Panc1 (cell line): ENCODE measurements around the gene DSCAM. TPM values are rescaled to one million over a fixed set of nuclear protein-coding genes. Genes with fewer than 3 reads are reported as not detected.

Source experiments
- ATAC-seq: fragments of 200-7000 bp; cut with Tn5 transposase; 2 replicates; pipeline ENCODE4 v1.9.1; 2020; ENCODE audit warnings: mild to moderate bottlenecking, moderate library complexity
- BruUV-seq: library from RNA; stranded (reverse); fragments of 400-500 nt; replicated peaks from 2 replicates; lab custom pipeline; 2021; lab: Mats Ljungman, UMichigan
- CTCF ChIA-PET: fragments of 300-600 bp; sonication (Branson Sonifier 250); formaldehyde crosslinking; loops from one replicate; lab custom pipeline; 2022; ENCODE audit warnings: antibody characterized with exemption; lab: Charles Lee
- POLR2A ChIA-PET: fragments of 300-600 bp; sonication (Branson Sonifier 250); formaldehyde crosslinking; loops from one replicate; lab custom pipeline; 2022; ENCODE audit warnings: antibody characterized with exemption; lab: Charles Lee
- DNase-seq: peaks from one replicate; pipeline ENCODE4 v3.0.0-alpha.2; 2010; ENCODE audit warnings: low read depth, low spot score
- H3K27ac ChIP-seq: 2 replicates; pipeline ENCODE4 v1.5.1; 2011; ENCODE audit warnings: mild to moderate bottlenecking, low read length, inconsistent platforms
- H3K27me3 ChIP-seq: fragments of 200-500 bp; sonication (Bioruptor generic); 2 replicates; pipeline ENCODE4 v1.6.0; 2014; ENCODE audit warnings: low read length, inconsistent platforms; ENCODE audit not compliant: control insufficient read depth, insufficient read depth
- H3K36me3 ChIP-seq: fragments of 200-500 bp; sonication (Bioruptor generic); 2 replicates; pipeline ENCODE4 v1.5.1; 2014; ENCODE audit warnings: inconsistent platforms, mild to moderate bottlenecking, low read length, moderate library complexity; ENCODE audit not compliant: control insufficient read depth, insufficient read depth
- H3K4me1 ChIP-seq: 2 replicates; pipeline ENCODE4 v1.5.1; 2011; ENCODE audit warnings: inconsistent platforms, mild to moderate bottlenecking, low read length, moderate library complexity; ENCODE audit not compliant: control insufficient read depth, insufficient read depth
- H3K4me3 ChIP-seq, 2 experiments: 2 replicates each; pipeline ENCODE4 v1.5.1; 2011 to 2012; ENCODE audit warnings: low read depth in 2 of 2, low read length in 2 of 2, mild to moderate bottlenecking in 2 of 2, inconsistent platforms in 1 of 2, moderate library complexity in 1 of 2
- H3K9me3 ChIP-seq: fragments of 200-500 bp; sonication (Bioruptor generic); 2 replicates; pipeline ENCODE4 v1.5.1; 2014; ENCODE audit warnings: low read depth, mild to moderate bottlenecking, inconsistent platforms, low read length, moderate library complexity; ENCODE audit not compliant: control insufficient read depth, insufficient read depth
- CTCF ChIP-seq: fragments of 450-650 bp; IDR thresholded peaks from 2 replicates; pipeline ENCODE4 v1.5.1; 2017; ENCODE audit warnings: mild to moderate bottlenecking
- POLR2AphosphoS5 ChIP-seq: IDR thresholded peaks from 2 replicates; pipeline ENCODE4 v1.6.1; 2012; ENCODE audit warnings: mild to moderate bottlenecking, low read depth, low read length, moderate library complexity
- REST ChIP-seq, 2 experiments: IDR thresholded peaks; 2 replicates each; pipeline ENCODE4 v1.6.1; 2011 to 2012; ENCODE audit warnings: low read depth in 2 of 2, control low read depth in 1 of 2, low read length in 1 of 2, mild to moderate bottlenecking in 1 of 2, moderate library complexity in 1 of 2; ENCODE audit not compliant: insufficient read depth in 1 of 2
- SIN3A ChIP-seq: IDR thresholded peaks from 2 replicates; pipeline ENCODE4 v1.6.1; 2012; ENCODE audit warnings: low read depth, mild to moderate bottlenecking, low read length, moderate library complexity, borderline replicate concordance; ENCODE audit not compliant: insufficient read depth
- TCF7L2 ChIP-seq: IDR thresholded peaks from 2 replicates; pipeline ENCODE4 v1.6.1; 2011; ENCODE audit warnings: mild to moderate bottlenecking, low read depth, low read length, inconsistent platforms
- in situ Hi-C: cut with HindIII; loops from 2 replicates; pipeline ENCODE4 v1.10.0; 2016; ENCODE audit warnings: low sequenced_read_pairs, low pct_unique_long_range_greater_than_20kb
- intact Hi-C: fragments of 100-400 bp; cut with micrococcal nuclease; formaldehyde crosslinking; loops from one replicate; pipeline ENCODE4 v1.10.0; 2022; ENCODE audit not compliant: unreplicated experiment
- total RNA-seq: library from RNA; stranded (reverse); gene quantifications from one replicate; pipeline ENCODE4 v1.2.1, GENCODE V29; 2021; ENCODE audit not compliant: unreplicated experiment

The DSCAM gene
- total RNA-seq, 1 experiment from 2014 or later = not detected

DNA sequence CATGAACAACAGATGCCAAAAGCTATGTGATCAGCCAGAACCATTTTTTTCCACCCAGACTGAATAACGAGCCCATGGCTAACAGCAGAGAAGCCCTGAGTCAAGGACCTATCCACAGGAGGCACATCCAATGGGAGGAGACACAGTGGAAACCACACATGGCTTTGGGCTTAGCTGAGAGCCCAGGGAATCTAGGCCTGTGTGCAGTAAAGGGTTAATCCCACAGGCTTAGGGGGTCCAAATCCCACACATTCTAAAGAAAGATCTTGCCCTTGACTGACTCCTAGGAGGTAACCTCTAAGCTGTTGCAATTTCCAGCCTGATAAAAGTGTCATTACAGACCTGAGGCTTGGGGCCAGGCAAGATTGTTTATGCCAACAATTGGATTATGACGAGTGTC, 194.5 kb downstream of the DSCAM start:
- in situ Hi-C loops (no loop called here), intact Hi-C loops (no loop called here)
- POLR2A ChIA-PET = no interaction called here

DNA sequence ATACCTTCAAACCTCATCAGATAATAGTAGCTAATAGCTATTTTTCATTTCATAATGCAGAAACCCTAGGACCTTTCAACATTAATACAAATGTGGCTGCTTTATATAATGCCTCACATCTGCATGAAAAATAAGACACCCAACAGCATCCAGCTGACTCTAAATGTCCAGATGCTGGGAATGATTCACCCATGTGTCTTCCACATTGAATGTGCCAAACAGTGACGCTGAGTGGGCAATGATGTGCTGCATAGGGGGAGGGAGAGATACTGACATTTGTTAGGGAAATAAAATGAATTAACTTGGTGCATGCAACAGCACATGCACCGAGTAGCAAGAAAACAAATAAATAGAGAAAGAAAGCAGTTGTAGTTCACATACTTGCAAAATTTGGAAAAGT, 199.3 kb downstream of the DSCAM start:
- H3K27ac ChIP-seq = no peak overlapping the region
- no peaks in the 10 kb centered on the region for H3K4me1 ChIP-seq
- H3K4me3 ChIP-seq = no peak overlapping the region
- DNase-seq (no peak), ATAC-seq (no peak)
- ChIA-PET CTCF (no interaction called here), POLR2A (no interaction called here)
- BruUV-seq = no TSS peak
- H3K9me3 ChIP-seq = no peaks in the 10 kb centered on the region
- no peak for TF ChIP-seq POLR2AphosphoS5
- TF ChIP-seq SIN3A = no peak
- no peak for TF ChIP-seq REST (IDR thresholded peaks at IDR 0.05; ENCODE audit: insufficient read depth in 1 of 2, low read depth in 2 of 2, low read length in 1 of 2)
- no peak for TF ChIP-seq CTCF
- no peak for TF ChIP-seq TCF7L2
- in situ Hi-C loops (no loop called here), intact Hi-C loops (no loop called here)
- no peaks in the 10 kb centered on the region for H3K27me3 ChIP-seq
- H3K36me3 ChIP-seq = no peaks in the 10 kb centered on the region

More for the DNA sequence above, 194.5 kb downstream of the DSCAM start:
- CTCF ChIA-PET = no interaction called here
- DNase-seq (no peak), ATAC-seq (no peak)
- no peaks in the 10 kb centered on the region for H3K36me3 ChIP-seq
- no TSS peak for BruUV-seq
- no peak overlapping the region for H3K27ac ChIP-seq
- no peak for TF ChIP-seq POLR2AphosphoS5
- TF ChIP-seq CTCF = no peak
- TF ChIP-seq TCF7L2 = no peak
- no peak for TF ChIP-seq REST (IDR thresholded peaks at IDR 0.05; ENCODE audit: insufficient read depth in 1 of 2, low read depth in 2 of 2, low read length in 1 of 2)
- no peak for TF ChIP-seq SIN3A
- H3K4me3 ChIP-seq = no peak overlapping the region
- H3K27me3 ChIP-seq = no peaks in the 10 kb centered on the region
- no peaks in the 10 kb centered on the region for H3K9me3 ChIP-seq
- no peaks in the 10 kb centered on the region for H3K4me1 ChIP-seq
